Spleen (tissue), 7 donors: Measurements from ENCODE around the gene ACOX3.

Experiments used
- CTCF ChIP-seq, 11 experiments: fragments of 200-600 bp in 7 of 11; fragments of 450-650 bp in 4 of 11; sonication (generic) in 4 of 11; IDR thresholded peaks in 8 of 11; conservative IDR thresholded peaks in 3 of 11; 1 replicate in 7 of 11; 2 replicates in 4 of 11; pipeline versions ENCODE4 v1.4.0 to v1.8.0; 2016 to 2021; ENCODE audit warnings: antibody characterized with exemption in 11 of 11, inconsistent platforms in 4 of 11, mild to moderate bottlenecking in 1 of 11
- POLR2A ChIP-seq, 3 donors: fragments of 450-650 bp; IDR thresholded peaks; one replicate each; pipeline ENCODE4 v1.5.1; 2017; ENCODE audit warnings: antibody characterized with exemption in 3 of 3, mild to moderate bottlenecking in 1 of 3
- POLR2AphosphoS5 ChIP-seq, 3 donors: sonication (generic); formaldehyde crosslinking; IDR thresholded peaks; one replicate each; pipeline ENCODE4 v1.5.1; 2017; ENCODE audit warnings: antibody characterized with exemption in 3 of 3
- donor health status: DM: no; HTN: no; CAD: no; lungs with moderate emphysema.
- donor health status: DM: no; HTN: no; CAD: no.
- donor health status: DM: no; HTN: no; CAD: no.

- TF ChIP-seq CTCF (IDR thresholded peaks at IDR 0.05 in 8 of 11, conservative IDR thresholded peaks at IDR 0.05 in 3 of 11) (no peak), POLR2A (IDR thresholded peaks at IDR 0.05) (no peak), POLR2AphosphoS5 (IDR thresholded peaks at IDR 0.05) (no peak)
These were observed 43.6 kb downstream of the ACOX3 start for GRCh38 chr4:8396762-8397406.
